22Rv1 (cell line): Measurements from ENCODE around the gene MDFIC2.

Experiments
- H3K27ac ChIP-seq: fragments of 450-650 bp; 2 replicates; pipeline ENCODE4 v1.5.1; 2017
- ZFX ChIP-seq: fragments of 450-650 bp; IDR thresholded peaks from 2 replicates; pipeline ENCODE4 v1.6.1; 2017; ENCODE audit warnings: antibody characterized with exemption, borderline replicate concordance
- TF ChIP-seq, protein P1 (sequence below): fragments of 450-650 bp; IDR thresholded peaks from 2 replicates; pipeline ENCODE4 v1.5.1; 2017; ENCODE audit warnings: mild to moderate bottlenecking

Gene MDFIC2

DNA sequence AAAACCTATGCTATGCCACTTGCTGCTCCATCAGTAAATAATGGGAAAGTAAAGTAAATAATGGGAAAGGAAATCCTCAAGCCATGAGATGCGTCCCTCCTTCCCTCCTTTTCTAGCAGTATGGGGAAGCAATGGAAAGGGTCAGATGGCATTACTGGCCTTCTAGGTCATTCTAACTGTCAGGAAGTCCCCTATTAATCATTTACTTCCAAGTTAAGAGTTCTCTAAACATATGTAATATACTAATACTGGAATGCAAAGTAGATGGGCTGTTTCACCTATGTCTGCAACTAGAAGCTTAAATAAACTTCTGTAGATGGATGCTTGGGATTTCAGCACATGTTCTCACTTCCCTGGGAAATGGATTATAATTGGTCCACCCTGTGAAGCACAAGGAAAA, 55.9 kb downstream of the MDFIC2 start:
- no peak overlapping the region for H3K27ac ChIP-seq
- no peak for TF ChIP-seq ZFX
- TF ChIP-seq, protein P1, sequence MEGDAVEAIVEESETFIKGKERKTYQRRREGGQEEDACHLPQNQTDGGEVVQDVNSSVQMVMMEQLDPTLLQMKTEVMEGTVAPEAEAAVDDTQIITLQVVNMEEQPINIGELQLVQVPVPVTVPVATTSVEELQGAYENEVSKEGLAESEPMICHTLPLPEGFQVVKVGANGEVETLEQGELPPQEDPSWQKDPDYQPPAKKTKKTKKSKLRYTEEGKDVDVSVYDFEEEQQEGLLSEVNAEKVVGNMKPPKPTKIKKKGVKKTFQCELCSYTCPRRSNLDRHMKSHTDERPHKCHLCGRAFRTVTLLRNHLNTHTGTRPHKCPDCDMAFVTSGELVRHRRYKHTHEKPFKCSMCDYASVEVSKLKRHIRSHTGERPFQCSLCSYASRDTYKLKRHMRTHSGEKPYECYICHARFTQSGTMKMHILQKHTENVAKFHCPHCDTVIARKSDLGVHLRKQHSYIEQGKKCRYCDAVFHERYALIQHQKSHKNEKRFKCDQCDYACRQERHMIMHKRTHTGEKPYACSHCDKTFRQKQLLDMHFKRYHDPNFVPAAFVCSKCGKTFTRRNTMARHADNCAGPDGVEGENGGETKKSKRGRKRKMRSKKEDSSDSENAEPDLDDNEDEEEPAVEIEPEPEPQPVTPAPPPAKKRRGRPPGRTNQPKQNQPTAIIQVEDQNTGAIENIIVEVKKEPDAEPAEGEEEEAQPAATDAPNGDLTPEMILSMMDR, result no peak

DNA sequence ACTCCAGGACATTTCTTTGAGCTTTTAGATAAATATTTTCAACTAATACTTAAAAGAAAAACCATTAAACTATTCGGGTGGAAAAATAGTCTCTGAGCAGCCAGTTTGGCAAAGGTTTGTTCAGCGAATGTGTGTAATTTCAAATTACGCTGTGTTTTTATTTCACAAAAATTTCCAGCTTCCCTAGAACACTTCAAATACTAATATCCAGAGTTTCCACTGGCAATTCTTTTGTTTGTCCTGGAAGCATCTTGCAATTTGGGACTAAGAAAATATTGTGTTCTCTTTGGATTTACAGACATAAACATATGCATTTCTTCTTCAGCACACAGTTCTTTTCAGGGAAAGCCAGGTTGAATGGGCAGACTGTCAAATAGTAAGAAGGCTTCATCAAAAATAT, 61.9 kb downstream of the MDFIC2 start:
- TF ChIP-seq, protein P1, result no peak
- no peak for TF ChIP-seq ZFX
- H3K27ac ChIP-seq, result no peak overlapping the region

DNA sequence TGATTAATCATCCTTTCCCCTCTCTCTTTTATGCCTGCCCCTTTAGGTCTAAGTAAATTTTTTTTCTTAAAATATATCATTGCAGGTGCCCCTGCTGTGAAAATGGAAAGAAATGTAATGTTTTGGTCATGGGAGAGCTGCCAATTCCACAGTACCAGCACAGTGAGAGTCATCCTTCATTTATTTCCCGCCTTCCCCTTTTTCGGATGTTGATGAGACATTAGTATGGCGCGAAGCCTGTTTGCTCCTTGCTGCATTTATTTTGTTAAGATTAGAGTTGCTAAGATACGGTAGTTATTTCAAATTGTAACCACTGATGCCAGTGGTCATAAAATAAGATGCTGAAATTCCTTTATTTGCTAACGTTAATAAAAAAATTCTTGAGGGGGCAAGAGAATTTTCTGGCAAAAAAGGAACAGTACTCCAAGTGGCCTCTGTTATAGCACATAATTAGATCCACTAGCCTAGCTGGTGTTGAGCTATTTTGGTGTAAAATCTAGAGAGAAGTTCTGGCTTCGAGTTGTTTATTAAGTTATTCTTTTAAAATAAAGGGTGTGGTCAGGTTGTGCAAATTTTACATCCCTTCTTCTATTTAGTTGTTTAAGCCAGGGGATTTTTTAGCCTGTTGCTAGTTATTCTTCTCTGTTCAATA, 62.8 kb downstream of the MDFIC2 start:
- H3K27ac ChIP-seq, result no peak overlapping the region
- TF ChIP-seq, protein P1, result no peak
- TF ChIP-seq ZFX, result no peak

DNA sequence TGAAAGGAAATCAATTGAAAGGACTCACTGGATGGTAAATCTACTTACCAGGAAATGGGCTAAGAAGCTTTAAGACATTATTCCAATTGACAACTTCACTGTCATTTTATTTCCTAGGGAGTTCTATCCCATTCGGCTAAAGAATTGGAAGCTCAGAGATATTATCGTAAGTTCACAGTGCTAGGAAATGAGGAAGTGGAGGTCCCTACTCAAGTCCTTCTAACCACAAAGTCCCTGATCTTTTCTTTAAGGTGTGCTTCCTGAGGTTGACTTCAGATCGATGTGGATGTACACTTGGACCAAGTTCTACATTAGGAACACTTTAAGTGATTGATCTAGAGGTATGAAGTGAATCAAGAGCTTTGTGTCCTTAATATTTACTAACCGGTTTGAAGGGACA, 63.6 kb downstream of the MDFIC2 start:
- no peak overlapping the region for H3K27ac ChIP-seq
- TF ChIP-seq, protein P1, result no peak
- no peak for TF ChIP-seq ZFX

DNA sequence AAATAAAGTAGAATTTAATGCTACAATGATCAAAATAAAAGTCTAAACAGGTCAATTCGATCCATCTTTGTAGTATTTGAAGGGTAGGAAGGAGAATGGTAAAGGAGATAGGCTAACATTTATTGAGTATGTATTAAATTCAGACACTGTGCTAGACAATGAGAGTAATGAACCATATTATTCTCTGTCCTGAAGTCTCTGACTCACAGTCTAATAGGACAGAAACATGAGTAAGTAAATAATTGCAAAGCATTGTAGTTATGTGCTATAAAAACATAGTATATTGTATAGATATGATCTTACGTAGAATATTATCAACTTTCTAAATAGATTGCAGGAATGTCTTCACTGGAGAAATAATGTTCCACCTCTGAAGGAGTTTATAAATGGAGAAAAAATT, 64.5 kb downstream of the MDFIC2 start:
- no peak overlapping the region for H3K27ac ChIP-seq
- no peak for TF ChIP-seq ZFX
- TF ChIP-seq, protein P1, result no peak

- no peak overlapping the region for H3K27ac ChIP-seq
- TF ChIP-seq ZFX, result no peak
- TF ChIP-seq, protein P1, result no peak
These were observed 66.5 kb downstream of the MDFIC2 start for GRCh38 chr3:70245746-70246525.

GRCh38 chr3:70244422-70244821, 68.0 kb downstream of the MDFIC2 start:
- H3K27ac ChIP-seq, result no peak overlapping the region
- TF ChIP-seq ZFX, result no peak
- TF ChIP-seq, protein P1, result no peak
